ENCODE data around the gene GPR155.
"Not testable (repeated sequence)": the region's sequence is repeated elsewhere in the genome, so short reads cannot be mapped to it uniquely, and the experiment has no call there.

GPR155 gene

GRCh38 chr2:174389542-174389941 lies 97.3 kb downstream of the GPR155 start:
- no peak overlapping the region for H3K4me3 ChIP-seq (ENCODE audit: low read depth, low read length)
- TF ChIP-seq CTCF (IDR thresholded peaks at IDR 0.05; ENCODE audit: low read depth, low read length), result no peak

GRCh38 chr2:174388706-174389105 lies 98.1 kb downstream of the GPR155 start:
- H3K4me3 ChIP-seq (ENCODE audit: low read depth, low read length), result not testable (repeated sequence)

GRCh38 chr2:174385201-174385600 lies 101.6 kb downstream of the GPR155 start:
- no peak for TF ChIP-seq CTCF (IDR thresholded peaks at IDR 0.05; ENCODE audit: low read depth, low read length)

GRCh38 chr2:174383796-174384195 lies 103.0 kb downstream of the GPR155 start:
- no peak overlapping the region for H3K4me3 ChIP-seq (ENCODE audit: low read depth, low read length)
- no peak for TF ChIP-seq CTCF (IDR thresholded peaks at IDR 0.05; ENCODE audit: low read depth, low read length)

More at GRCh38 chr2:174385201-174385600, 101.6 kb downstream of the GPR155 start:
- no peak overlapping the region for H3K4me3 ChIP-seq (ENCODE audit: low read depth, low read length)

Measured in WI38 (cell line).